NCI-H446 (cell line): Measurements from ENCODE around the gene PRICKLE1.

Source experiments
- DNase-seq, 2 experiments: peaks; one replicate each; lab custom pipeline; 2025; lab: John Stamatoyannopoulos, UW

PRICKLE1 gene

DNA sequence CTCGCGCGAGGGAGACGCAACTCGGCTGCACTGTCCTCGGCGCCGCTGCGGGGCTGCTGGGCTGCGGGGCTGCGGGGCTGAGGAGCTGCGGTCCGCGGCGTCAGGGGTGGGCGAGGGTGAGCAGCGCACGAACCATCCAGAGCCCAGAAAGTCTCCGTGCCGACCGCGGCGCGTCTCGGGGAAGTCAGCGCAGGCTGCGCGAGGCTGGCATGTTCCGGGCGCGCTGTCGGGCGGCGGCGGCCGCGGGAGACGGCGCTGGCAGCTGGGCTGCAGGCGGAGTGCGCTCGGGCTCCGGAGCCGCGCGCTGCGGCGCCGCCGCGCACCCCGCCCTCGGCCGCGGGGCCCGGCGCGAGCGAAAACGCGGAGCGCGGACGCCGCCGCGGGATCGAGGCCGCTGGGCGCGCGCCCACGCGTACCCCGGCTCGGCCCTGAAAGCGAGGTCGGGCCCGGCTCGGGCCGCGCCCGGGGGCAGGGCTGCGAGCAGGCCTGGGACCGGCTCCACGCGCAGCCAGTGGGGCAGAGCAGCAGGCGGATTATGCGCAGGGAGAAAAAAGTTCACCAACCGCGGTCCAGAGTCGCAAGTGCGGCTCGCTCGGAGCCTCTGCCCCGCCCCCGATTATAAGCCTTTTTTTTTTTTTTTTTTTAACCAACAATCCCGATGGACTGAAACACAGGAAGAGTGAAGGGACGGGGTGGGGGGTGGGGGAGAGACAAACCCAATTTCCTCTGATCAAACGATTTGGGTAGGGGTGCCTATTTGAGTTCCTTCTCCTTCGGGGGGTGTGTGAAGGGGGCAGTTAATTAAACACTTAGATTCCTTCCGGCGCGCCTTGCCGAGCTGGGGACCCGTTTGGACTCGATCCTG is at the start of gene PRICKLE1:
PRICKLE1 (minus strand) TSS at position 282 of the 865 bp plus-strand sequence. CDS start 117,230 bp downstream, outside the sequence.
- DNase-seq: peak; percentile 23 to 53

DNA sequence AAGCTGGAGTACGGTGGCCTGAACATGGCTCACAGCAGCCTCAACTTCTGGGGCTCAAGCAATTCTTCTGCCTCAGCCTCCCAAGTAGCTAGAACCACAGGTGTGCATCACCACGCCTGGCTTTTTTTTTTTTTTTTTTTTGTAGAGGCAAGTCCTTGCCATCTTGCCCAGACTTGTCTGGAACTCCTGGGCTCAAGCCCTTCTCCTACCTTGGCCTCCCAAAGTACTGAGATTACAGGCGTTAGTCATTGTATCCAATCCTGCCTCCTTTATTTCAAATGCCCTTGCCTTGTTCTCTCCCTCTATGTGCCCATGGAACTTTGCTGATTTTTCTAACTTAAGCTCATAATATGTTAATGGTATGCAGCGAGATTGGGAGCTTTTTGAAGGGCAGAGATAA is 49.2 kb upstream of the PRICKLE1 start:
- DNase-seq: no peak

DNA sequence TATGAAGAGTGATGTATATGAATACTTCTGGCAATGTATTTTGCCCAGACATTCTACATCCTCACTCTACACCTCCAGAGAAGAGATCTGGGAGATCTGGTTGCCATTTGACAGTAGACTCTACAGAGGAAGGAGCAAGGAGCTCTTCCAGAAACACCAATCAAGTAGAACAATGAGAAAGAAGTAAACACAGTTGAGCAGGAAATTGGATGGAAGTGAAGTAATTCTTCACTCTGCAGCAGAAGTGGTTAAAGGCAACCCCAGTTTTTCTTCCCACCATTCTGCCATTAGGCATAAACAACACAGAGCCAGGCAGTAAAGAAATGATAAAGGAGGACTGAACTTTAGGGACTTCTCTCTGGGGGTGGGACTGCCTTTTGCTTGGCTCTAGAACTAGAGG is 48.5 kb upstream of the PRICKLE1 start:
- no peak for DNase-seq

DNA sequence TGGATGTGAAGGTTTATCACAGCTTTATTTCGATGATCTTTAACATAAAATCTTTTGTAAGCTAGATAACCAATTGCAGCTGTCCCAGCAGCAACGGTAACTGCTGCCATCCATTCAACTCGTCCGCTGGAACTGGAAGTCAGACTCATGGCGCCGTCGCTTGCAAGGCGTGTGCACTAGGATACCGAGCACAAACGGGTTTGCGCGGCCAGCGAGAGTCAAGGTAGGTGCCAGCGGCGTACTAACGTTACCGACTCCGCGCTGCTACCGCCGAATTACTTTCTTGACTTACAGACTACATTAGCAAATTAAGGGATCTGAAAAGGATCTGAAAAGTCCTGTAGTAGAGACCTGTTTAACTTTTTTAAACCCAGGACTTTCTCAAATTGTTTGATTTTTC is 47.4 kb upstream of the PRICKLE1 start:
- no peak for DNase-seq

DNA sequence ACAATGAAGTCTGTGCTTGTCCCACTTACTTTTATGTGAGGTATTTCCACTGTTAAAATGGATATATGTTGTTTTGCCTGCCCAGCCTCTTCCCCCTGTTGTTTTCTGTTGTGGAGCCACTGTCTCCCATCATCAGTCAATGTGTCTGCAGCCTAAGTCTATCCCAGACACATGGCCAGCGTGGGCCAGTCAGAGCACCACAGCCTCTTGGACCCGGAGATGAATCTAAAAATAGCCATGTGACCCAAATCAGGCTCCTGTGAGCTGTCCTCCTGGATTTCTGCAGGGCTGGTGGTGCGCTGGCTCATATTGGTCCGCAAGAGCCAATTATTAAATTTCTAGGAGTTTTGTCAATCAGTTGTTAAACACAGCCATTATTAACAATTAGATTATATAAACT is 44.0 kb upstream of the PRICKLE1 start:
- no peak for DNase-seq

DNA sequence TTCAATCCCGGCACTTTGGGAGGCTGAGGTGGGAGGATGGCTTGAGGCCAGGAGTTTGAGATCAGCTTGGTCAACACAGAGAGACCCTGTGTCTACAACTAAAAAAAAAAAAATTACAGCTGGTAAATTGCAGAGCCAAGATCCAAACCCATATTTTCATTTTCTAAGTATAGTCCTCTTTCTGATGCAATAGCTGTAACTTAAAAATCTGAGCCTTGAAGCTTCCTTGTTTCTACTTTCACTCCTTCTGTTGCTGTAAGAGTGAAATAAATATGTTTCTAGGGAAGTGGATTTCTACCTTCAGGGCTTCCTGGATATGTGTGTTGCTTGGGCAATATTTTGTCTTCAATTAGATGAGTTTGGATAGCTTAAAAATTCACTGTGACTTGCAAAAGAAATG is 42.0 kb upstream of the PRICKLE1 start:
- DNase-seq: no peak

DNA sequence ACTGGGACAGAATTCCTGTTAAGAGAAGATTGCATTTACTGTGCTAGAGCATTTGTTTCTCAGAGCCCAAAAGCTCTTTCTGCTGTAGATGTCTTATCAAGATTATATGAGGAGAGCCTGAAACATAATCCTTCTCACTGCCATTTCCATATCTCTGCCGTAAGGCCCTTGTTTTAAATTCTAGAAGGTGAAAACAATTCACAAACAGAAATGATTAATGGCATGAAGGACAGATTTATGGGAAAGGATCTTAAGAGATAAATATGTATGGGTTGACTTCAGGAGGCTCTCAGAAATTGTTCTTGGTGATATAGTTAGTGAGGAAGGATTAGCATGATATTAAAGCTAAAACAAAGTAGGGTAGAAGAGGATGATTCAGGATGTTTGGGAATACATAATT is 40.8 kb upstream of the PRICKLE1 start:
- no peak for DNase-seq

DNA sequence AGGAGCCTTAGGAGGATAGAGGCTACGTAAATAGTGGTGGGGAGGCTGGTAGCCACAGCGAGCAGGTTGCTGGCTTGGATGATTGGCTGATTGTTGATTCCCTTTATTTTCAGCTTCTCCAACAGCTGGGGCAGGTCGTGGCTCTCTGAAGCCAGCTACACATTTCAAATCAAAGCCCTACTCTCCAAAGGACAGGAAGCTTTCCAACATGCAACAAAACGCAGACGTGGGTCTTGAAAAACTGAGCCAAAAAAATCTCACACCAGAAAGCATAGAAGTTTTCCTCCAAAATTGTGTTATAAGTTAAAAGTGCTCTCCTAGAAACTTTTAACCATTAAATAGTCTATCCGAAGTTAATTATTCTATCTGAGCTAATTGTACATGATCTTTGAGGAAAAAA is 37.6 kb upstream of the PRICKLE1 start:
- no peak for DNase-seq

DNA sequence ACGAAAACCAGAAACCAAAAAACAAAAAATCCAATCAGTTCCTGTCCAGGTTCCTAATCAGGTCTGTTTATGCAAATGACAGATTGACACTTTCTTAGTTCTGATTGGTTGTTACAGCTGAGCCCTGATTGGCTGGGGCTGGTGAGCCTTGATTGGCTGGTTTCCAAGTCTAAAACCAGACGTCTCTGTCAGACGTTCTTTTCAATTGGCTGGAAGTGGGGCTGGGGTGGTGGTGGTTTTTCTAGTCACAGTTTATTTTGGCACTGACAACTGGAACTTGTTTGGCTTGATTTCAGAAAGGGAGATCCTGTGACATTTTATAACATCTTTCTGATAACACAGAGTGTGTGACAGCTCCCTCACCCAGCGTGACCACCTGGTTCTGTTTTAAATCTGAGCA is 36.1 kb upstream of the PRICKLE1 start:
- DNase-seq: no peak

DNA sequence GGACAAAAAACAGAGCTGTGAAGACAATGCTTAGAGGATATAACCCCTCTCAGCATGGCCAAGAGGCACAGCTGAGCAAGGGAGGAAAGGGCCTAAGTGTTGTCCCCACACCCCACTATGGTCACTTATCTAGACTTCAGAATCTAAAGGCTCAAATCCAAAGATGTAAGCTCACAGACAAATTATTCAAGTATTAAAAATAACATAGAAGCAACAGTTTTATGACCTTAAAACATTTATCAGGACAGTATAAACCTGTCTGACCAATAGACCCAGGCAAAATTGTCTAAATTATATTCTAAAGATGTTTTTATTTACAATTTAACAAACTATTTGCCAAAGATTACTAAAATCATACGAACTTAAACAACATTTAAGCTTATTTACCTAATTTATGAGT is 28.1 kb upstream of the PRICKLE1 start:
- no peak for DNase-seq

DNA sequence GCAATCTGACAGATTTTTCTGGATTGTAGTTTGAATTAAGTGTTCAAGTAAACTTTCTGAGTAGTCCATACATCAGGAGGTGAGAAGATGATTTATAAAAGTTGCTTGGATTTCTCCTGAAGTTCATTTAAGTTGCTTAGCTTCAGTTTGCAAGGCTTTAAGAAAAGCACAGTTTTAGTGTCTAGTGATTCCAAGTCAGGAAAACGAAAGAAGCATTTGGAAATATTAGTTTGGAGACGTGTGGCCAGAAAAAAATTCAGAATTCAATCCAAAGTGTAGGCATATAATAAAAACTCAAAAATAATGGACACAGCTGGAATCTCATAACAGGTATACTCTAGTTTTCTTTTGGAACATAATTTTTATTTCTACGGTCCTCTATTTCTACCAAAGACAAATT is 25.5 kb upstream of the PRICKLE1 start:
- DNase-seq: no peak

DNA sequence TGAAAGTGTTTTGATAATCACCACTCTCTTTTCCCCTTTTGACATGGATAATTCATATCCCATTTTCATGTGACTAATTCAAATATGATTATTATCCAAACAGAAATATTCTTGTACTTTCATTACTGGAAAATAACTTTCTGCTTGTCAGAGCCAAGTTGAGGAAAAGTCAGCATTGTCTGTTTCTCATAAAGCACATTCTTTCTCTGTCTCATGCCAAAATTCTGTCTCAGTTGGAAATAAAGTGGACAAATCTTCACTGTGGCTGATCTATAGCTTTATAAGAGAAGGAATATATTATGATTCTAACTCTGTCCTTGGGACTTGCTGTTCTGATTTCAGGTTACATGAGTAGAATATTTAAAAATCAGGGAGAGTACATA is 22.7 kb upstream of the PRICKLE1 start:
- no peak for DNase-seq

DNA sequence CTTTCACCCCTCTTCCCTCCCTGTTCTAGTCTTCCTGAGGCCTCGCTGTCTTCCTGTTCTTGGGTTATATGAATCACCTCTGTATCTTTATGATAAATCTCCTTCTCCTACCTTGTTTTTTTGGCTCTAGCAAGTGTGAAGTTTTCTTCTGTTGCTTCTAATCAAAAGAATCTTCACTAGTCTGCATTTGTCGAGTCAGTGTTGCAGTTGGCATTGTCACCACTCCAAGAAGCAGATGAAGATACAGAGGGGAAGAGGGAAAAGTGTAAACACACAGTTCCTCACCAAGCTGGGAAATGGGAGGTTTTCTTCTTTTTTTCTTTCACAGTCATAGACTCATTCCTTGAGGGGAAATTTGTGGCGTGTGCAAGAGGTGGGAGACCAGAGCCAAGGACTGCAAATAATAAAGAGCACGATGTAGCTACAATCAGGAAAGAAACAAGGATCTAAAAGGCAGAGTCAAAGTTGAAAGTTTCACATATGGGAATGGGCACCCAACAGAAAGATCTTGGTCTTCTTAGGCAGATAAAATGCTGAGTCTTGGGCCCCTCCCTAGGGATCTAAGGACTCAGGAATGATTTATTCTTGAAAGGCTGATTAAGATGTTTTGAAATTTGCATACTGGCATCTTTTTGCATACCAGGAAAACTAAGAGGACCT is 22.2 kb upstream of the PRICKLE1 start:
- DNase-seq: no peak

DNA sequence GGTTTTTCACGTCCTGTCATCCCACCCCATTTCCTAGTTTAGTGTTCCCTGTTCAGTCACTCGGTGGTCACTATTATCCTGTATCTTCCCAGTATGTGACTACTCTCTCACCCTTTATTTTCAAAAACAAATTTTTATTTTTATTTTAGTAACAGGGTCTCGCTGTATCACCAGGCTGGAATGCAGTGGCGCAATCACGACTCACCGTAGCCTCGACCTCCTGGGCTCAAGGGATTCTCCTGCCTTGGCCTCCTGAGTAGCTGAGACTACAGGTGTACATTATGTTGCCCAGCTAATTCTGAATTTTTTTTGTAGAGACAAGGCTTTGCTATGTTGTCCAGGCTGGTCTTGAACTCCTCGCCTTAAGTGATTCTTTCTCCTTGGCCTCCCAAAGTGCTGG is 20.1 kb upstream of the PRICKLE1 start:
- no peak for DNase-seq

DNA sequence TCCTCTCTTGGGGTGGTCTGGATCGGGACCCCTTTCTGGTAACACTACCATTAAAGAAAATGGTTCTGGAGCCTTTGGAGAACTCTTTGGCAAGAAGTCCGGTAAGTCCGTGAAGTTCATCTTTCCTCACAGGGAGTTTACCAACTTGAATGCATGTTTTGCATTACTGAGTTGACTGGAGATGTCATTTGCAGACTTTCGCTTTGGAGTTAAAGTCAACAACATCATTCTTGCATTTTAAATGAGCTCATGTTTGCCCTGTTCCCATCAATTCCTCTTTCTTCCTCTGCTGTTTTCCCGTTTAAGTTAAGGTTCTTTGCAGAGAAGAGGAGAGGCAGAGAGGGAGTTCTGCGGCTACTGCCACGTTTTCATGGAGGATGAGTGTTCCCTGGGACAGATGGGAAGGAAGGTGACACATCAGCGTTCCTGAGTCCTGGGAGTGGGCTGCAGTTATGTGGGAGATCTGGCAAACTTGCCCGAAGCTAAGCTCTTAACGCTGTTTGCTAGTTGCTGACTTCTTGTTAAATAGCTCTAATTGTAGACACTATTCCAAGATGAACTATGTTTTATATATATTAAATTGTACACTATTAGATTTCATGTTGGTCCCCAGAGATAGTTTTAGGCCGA is 18.8 kb upstream of the PRICKLE1 start:
- DNase-seq: no peak

DNA sequence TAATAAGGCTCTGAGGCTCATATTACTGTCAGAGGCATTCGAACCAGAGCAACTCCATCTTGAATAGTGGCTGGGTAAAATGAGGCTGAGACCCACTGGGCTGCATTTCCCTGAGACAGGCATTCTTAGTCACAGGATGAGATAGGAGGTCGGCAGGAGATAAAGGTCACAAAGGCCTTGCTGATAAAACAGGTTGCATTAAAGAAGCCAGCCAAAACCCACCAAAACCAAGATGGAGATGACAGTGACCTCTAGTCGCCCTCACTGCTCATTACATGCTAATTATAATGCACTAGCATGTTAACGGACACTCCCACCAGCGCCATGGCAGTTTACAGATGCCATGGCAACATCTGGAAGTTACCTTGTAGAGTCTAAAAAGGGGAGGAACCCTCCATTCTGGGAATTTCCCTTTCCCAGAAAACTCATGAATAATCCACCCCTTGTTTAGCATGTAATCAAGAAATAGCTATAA is 18.1 kb upstream of the PRICKLE1 start:
- DNase-seq: no peak

DNA sequence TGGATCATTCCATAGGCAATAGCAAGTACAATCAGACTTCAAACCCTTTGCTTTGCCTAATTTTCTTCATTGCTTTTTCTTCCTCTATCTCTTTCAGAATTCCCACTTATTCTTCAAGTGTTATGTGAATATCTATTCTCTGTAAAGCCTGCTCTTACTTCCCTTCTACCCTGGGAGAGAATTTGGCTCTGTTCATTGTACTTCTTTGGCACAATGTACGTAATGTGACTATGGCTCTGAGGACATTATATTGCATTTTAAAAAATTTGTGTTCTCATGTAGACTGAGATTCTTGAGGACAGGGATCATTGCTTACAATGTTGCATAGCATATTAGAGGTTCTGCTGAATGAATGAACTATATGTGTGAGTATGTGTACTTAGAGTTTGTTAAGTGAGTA is 16.9 kb upstream of the PRICKLE1 start:
- DNase-seq: no peak

DNA sequence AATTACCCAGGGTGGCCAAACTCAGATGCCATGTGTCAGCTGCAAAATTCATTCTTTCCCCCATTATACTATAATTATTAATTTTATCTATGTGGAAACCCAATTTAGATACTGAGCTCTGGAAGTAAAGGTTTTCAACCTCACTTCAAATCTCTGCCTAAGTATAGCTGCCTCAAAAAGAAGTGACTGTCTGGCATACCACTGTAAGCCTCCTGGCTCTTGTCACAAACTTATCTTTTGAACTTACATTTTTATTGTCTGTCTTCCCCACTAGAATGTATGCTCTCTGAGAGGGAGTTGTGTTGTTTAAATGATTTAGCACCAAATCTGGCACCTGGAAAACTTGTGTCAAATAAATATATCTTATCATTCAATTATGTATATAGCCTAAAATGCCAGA is 16.1 kb upstream of the PRICKLE1 start:
- no peak for DNase-seq

DNA sequence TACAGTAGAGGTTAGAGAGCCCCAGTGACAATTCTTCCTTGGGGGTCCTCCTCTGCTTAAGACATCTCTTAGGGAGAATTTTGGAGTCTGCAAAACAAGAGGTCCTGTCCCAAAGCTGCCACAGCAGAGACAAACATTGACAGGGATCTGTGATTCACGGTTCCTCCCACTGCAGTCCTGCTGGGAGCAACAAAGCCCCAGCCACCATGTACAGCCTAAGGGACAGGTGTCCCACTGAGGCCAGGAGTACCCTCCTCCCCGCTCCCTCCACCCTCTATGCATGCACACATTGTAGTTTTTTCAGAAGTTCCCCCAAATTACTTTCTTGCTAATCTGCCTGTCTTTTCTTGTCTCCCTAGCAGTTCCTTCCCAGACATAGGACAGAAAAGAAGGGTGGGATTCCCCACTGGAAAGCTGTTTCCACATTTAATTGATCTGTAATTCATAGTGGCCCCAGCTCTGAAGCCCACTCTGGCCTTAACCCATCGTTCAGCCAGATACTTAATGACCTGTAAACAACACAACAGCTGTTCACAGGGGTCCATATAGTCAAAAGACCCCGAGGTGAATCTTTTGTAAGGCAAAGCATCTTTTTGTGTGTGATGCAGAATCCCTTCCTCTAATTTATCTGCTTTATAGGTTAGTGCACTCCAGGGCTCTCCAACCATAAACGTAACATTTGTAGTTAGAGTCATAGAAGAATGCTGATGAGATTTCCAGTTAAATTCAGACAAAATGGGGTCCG is 13.9 kb upstream of the PRICKLE1 start:
- no peak for DNase-seq

DNA sequence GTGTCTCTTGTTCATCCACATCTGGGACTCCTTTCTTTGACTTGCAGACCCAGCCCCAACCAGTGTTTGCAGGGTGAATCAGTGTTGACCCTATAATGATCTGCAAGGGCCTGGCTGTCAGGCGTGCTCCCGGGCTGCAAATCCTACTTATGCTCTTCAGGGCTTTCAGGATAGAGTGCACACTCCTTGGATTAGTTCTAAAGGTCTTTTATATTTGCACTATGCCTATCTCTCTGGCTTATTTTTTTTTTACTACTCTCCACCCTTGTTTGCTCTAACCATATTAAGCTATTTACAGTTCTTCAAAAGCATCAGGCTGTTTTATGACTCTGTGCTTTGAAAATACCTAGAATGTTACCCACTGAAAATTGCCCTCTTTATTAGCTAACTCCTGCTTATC is 4.3 kb upstream of the PRICKLE1 start:
- no peak for DNase-seq

DNA sequence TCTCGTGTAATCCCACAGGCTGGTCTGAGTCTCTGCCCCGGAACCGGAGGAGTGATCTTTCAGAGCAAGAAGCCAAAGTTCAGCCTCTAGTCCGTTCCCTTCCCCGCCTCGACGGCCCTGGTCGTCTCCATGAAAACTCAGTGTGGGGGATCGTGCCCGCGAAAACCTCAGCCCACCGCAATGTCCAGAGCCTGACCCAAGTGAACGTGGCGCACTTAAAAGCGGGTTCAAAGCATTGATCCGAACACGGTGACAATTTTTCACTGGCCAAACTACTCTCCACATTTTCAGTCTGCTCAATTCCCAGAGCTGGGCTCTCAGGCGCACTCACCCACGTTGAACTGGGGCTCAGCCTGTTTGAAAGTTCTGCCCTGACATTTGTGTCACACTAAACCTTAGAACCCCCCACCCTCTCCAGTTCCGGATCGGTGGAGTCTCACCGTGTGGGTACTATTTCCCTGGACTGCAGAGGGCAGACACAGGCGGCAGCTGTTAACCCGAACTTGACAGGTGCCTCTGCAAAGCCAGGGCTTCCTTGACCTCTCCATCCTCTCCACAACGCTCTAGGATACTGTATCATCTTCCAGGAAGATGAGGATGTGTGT is 886 bp upstream of the PRICKLE1 start:
- no peak for DNase-seq
